Ammon's horn (tissue), 1 donor: ENCODE measurements around the gene CFAP61.
A peak's percentile ranks its signal among the peaks of the same experiment; 100 is the strongest.
"Not testable (repeated sequence)": the region's sequence is repeated elsewhere in the genome, so short reads cannot be mapped to it uniquely, and the experiment has no call there.

Experiments
- DNase-seq: peaks from one replicate; pipeline ENCODE4 v3.0.0-alpha.2; 2016; ENCODE audit warnings: low spot score

CFAP61 gene

GRCh38 chr20:20327746-20328145 lies 275.4 kb downstream of the CFAP61 start:
- DNase-seq: no peak

- no peak for DNase-seq
Measured at GRCh38 chr20:20329564-20329963, 277.2 kb downstream of the CFAP61 start.

GRCh38 chr20:20331156-20331555 lies 278.8 kb downstream of the CFAP61 start:
- no peak for DNase-seq

DNA sequence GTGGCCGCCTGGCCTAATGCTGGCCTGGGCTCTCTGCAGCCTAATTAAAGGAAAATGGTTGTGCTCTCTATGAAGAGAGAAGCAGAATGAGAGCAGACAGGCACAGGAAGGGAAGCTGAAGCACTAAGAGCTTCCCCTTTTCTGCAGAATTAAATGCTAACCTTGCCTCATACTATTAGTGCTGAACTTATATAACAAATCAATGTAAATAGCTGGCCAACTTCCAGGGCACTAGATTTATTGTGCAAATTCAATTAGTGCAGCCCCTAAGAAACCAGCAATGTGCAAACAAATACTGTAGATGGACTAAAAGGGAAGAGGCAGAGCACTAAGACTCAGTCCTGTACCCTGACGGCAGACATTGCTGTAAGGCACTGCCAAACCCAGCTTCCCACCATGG lies 279.5 kb downstream of the CFAP61 start:
- DNase-seq: no peak

- DNase-seq: no peak
Measured at GRCh38 chr20:20333866-20334265, 281.5 kb downstream of the CFAP61 start.

- DNase-seq: no peak
Measured at GRCh38 chr20:20334489-20334888, 282.2 kb downstream of the CFAP61 start.

GRCh38 chr20:20338133-20338730 lies 285.9 kb downstream of the CFAP61 start:
- DNase-seq: peak; percentile 35

DNA sequence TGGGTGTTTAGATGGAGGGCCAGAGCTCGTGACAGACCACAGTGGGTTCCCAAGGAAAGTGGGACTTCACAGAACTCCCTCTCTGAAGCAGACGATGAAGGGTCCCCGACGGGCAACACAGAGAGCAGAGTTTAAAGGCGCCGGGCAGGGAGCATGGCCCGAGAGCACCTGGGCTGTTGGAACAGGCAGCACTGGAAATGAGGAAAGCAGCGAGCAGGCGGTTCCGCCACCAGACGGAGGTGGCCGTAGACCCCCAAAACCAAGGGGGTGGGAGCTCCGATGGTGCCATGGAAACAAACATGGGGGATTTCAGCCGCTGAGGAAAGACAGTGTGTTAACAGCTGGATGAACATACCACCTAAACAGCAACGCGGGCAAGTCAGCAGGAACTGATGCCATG lies 288.1 kb downstream of the CFAP61 start:
- DNase-seq: no peak

DNA sequence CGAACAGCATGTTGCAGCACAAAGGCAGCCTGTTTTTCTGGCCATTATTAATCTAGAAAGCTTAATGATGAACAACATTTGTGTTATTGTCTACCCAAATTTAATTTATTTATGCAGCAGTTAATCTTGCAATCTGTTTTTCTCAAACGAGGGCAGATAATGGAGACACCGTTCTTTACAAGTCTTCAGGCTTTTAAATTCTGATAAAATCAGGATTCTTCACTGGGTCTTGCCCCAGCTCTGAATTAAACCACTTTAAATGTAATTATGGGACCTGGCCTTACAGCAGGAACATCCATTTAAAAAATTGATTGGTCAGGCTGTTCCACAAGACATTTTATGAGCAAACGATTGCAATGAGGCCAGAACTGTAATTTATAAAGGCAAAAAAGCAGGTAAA lies 289.0 kb downstream of the CFAP61 start:
- DNase-seq: no peak

DNA sequence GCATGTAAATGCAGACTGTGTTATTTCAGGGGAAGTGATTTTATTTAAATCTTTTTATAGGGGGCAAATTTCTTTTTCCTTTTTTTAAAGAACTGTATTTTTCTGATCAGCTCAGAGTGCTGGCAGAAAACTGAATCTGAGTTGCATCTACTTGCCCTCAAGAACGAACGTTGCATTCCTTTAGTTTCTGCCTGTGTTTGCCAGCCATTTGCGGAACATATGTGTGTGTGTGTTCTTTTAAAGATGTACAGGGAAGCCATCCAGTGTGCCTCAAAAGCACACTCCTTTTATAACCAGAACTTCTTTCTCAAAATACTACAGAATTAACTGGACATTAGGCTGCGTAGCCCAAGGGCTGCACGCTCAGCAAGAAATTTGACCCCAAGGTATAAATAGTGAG lies 289.7 kb downstream of the CFAP61 start:
- DNase-seq: no peak

DNA sequence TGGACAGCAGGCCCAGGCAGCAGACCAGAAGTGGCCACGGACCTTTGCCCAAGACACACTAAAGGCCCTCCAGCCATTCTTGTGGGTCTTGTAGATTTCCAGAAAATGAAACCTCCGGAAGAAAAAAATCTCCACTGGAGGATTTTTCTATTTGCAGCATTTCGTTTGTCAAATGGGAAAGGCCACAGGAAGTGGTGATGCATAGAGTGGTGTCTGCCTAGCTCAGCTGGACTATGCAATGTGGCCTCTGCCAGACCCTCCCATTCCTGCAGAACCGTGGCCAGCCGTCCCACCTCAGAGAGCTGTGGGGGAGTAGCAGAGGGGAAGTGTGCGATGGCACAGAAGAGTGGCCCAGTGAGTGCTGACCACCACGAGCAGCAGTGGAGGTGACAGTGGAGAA lies 291.6 kb downstream of the CFAP61 start:
- no peak for DNase-seq

DNA sequence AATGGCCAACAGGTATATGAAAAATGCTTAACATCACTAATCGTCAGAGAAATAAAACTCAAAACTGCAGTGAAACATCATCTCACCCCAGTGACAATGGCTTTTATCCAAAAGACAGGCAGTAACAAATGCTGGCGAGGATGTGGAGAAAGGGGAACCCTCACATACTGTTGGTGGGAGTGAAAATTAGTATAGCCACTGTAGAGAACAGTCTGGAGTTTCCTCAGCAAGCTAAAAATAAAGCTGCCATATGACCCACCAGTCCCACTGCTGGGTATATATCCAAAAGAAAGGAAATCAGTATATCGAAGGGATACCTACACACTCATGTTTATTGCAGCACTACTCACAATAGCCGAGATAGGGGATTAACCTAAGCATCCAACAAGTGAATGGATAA lies 292.1 kb downstream of the CFAP61 start:
- no peak for DNase-seq

- no peak for DNase-seq
Measured at GRCh38 chr20:20353576-20353975, 301.2 kb downstream of the CFAP61 start.

DNA sequence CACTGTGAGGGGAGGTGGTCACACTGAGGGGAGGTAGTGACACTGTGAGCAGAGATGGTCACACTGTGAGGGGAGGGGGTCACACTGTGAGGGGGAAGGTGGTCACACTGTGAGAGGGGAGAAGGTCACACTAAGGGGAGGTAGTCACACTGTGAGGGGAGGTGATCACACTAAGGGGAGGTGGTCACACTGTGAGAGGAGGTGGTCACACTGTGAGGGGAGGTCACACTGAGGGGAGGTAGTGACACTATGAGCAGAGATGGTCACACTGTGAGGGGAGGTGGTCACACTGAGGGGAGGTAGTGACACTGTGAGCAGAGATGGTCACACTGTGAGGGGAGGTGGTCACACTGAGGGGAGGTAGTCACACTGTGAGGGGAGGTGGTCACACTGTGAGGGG lies 303.2 kb downstream of the CFAP61 start:
- DNase-seq: not testable (repeated sequence)

GRCh38 chr20:20358801-20359200 lies 306.5 kb downstream of the CFAP61 start:
- no peak for DNase-seq

- no peak for DNase-seq
Measured at GRCh38 chr20:20359628-20360027, 307.3 kb downstream of the CFAP61 start.

DNA sequence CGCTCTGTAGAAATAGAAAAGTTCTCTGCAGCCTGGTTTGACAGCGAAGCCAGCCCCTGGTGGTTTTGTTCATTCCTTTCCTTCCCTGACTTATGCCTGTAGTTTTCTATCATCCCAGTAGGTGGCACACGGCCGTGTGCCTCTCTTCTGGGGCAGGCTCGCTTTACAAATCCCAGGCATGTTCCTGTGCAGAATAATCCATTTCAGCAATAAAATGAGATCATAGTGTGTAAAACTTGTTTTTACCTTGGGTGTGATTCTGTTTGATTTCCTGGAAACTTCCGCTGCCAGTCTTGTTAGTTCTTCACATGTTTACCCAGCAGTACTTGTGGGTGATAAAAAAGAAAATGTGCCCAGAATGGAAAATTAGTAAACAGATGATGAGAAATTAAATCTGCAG lies 308.1 kb downstream of the CFAP61 start:
- peak; percentile 81 for DNase-seq

DNA sequence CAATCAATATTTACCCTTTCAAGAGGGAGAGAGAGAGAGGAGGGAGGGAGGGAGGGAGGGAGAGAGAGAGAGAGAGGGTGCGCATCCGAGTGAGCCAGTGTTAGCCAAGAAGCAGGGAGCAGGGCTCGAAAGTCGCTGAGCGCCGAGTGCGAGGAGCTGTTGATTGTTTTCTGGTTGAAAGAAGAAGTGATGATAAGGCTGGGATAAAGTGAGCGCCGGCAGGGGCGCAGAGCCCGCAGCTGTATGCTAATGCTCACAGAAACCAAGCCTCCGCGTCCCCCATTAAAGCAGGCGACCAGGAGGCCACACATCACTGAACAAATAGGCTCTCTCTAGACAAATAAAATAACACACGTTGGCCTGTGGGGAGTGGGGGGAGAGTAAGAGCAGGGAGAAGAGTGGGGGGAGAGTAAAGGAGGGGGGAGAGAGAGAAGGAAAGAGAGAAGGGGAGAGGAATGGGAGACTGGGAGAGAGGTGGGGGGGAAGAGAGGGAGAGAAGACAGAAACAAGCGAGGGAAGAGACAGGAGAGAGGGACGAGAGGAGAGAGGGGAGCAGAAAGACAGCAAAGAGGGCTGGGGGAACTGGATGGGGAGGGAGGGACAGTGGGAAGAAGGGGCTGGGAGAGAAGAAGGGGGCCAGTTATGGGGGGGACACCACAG lies 310.6 kb downstream of the CFAP61 start:
- DNase-seq: peak; percentile 30

DNA sequence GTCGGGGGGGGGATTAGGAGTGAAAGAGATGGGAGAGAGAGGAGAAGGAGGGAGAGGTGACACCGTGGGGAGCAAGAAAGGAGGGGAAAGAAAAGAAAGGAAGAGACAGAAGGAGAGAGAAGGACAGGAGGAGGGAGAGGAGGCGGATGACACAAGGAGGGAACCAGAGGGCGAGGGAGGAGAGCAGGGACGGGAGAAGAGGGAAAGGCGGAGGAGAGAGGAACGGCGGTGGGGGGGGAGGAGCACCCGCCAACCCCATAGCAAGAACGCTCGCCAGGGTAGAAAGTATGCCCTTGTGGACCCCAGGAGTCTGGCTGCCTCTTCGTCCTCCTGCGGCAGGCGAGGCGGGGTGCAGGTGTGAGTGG lies 311.1 kb downstream of the CFAP61 start:
- peak; percentile 13 for DNase-seq

GRCh38 chr20:20363799-20364592 lies 311.7 kb downstream of the CFAP61 start:
- no peak for DNase-seq

- no peak for DNase-seq
Measured at GRCh38 chr20:20364593-20365479, 312.5 kb downstream of the CFAP61 start.

- no peak for DNase-seq
Measured at GRCh38 chr20:20365480-20366161, 313.3 kb downstream of the CFAP61 start.
